NCI-H128 (cell line): ENCODE data around the gene PLXDC1.

Source experiments
- DNase-seq: peaks from one replicate; lab custom pipeline; 2025; ENCODE audit not compliant: unreplicated experiment; lab: John Stamatoyannopoulos, UW

The PLXDC1 gene

DNA sequence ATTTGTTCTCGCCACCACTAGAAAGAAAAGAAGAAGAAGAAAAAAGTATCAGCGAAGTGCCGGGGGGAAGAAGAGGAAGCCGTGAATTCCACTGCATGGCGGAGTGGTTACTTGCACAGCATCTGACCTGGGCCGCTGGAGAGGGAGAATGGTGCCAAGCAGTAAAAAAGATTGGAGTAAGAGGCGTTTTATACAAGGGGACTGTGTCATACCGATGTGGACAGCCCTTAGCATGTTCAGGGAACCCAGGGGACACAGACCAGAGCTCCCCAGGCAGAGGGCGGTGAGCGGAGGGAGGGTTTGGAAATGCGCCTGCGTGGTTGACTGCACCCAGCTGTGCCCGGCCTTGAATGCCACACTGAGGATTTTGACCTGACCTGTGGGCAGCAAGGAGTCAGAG is 52.8 kb downstream of the PLXDC1 start:
- DNase-seq = no peak

DNA sequence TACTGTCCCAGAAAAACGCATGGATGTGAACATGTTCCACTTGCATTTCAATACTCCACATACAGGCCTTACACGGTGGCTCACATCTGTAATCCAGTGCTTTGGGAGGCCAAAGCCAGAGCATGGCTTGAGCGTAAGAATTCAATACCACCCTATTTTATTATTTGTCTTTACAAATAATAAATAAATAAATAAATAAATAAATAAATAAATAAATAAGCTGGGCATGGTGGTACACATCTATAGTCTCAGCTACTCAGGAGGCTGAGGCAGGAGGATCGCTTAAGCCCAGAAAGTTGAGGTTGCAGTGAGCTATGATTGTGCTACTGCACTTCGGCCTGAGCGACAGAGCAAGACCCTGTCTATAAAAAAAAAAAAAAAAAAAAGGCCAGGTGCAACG is 53.9 kb downstream of the PLXDC1 start:
- no peak for DNase-seq

DNA sequence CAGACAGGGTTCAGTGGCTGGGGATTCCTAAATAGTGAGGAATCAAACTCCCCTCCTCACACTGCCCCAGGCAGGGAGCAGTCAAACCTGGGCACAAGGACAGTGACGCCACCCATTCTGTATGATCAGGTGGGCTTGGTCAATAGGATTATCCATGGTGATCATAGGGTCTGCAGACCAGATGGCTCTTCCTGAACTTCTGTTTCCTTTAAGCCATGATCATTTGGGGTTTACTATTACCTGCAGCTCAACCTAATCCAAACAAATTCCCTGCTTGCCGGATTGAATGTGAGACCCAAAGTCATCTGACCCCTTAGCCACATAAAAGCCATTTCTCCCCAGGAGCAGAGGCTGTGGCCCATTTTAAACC is 54.3 kb downstream of the PLXDC1 start:
- no peak for DNase-seq

DNA sequence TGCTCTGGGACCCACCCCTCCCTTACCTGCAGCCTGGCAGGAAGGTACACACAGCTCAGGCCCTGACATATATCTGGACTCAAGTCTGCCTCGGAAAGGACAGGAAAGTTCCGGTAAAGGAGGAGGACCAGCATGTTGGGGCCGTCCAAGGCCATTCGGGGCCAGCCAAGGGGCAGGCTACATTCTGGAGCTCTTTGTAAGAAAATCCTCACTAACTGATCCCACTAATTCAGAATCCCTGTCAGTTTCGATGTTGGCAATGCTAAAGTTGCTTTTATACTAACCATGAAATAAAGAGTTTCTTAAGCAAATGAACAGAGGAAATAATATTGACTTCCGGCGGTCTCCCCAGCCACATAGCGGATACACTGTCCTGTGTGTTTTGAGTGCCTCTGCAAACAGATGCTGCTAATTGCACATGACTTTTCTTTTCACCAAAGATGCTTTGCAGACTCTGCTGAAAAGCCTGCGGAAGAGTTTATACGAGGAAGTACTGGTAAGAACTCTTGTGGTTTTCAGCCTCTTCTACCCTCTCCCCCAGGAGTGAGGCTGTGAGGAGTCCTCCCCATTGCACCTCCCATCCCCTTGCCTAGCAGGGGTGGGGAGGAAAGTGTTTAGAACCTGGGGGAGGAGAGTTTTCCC is 54.8 kb downstream of the PLXDC1 start:
- no peak for DNase-seq

DNA sequence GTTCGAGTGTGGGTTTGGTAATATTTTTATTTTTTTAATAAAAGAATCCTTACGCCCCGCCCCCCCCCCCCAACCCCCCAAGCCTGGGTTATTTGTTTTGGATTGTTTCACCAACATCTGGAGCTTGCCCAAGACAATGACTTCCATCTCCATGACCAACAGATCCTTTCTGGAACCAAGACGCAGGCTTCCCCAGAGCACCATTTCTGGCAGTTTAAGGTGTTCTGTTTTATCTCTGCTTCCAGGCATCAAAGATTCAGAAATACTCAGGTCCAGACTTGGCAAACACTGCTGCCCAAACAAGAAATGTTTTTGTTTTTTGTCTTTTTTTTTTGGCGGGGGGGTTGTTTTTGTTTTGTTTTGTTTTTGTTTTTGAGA is 56.1 kb downstream of the PLXDC1 start:
- DNase-seq = no peak

DNA sequence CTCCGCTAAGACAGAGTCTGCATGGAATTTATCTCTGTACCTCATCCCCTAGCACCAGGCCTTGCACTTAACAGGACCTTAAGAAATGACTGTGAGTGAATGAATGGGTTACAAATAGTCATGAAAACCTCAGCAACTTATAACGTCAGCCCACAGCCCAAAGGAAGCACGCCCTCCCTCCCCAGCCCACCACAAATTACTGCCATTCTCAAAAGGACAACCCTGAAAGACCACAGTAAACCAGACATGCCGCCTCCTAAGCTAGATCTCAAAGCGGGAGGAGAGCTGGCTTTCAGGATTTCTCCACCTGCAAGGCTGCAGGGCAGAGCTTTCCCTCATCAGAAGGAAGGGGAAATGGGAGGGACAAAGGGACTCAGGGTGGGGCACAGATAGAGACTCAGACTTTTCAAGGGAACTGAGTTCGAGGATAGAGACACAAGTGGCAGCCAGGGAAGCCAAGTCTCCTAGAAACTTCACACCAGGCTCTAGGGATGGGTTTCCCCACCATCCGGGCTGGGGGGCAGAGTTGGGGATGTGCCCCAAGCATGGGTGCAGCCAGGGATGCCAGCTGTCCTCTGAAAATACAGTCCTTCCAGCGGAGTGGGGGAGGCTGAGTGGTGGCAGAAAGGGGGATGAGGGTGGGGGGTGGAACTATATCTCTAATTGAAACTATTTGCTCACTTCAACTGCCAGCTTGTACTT is 56.7 kb downstream of the PLXDC1 start:
- DNase-seq = no peak

DNA sequence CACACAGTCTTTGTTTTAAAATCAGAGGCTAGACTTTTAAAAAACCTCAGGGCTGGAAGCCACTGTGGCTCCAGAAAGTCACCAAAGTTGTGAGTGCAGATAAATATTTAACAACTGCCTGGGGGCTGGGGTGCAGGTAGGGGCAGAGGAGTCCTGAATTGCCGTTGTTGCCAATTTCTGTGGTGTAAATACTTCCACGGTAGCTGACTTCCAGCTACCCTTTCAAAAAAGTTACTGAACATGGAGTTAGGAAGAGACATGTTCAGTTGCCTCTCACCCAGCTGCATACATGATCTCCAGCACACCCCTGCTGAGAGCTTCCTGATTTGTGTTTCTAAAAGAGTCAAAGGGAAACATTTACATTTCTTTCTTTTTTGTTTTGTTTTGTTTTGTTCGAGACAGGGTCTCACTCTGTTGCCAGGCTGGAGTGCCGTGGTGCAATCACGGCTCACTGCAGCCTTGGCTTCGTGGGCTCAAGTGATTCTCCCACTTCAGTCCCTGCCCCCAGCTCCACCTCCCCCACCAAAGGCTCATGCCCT is 58.7 kb downstream of the PLXDC1 start:
- no peak for DNase-seq

DNA sequence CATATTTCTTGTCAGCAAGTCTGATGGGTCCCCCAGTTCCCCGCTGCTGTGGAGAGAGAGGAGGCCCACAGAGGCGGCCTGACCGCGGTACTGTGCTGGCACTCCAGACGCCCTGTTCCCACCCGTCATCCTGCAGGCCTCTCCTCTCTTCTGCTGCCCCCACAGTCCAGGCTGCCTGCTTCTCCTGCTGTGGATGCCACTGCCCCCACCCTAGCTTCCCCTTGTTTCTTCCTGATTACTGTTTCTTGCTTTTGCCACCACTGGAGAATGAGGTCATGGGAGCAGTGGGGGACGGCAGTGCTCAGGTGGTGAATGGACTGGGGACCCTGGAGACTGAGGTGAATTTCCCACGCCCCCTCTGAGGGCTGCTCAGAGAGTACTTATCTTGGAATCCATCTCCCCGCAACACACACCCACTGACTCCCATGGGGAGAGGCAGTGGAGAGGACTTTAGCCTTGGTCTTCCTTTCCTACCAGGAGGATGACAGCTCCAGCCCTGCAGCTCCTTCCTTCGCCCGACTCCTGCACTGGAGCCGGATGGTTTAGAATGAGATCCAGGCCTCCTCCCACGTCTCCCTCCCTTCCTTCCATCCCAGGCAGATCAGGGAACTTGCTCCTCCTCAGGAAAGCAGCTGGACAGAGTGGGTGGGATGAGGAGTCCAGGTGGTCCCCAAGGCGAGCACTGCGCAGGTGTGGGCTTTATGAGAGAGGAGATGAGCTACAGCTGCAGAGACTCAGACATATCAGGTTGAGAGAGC is 60.4 kb downstream of the PLXDC1 start:
- no peak for DNase-seq

DNA sequence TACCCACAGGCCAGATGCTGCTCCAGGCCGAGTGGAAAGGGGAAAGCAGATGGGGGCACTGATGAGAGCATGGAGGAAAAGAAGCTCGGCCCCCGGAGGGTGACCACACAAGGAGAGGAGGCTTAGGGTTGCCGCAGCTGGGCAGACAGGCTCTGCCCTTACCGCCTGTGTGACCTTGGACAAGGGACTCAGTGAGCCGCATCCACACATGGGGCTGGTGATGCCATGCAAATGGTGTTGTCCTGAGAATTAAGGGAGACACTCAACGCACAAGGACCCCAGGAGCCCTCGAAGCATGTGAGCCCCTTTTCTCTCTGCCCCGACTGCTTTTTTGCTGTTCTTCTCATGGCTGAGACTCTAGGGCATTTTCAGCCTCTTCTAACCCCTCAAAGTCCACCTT is 61.0 kb downstream of the PLXDC1 start:
- no peak for DNase-seq

DNA sequence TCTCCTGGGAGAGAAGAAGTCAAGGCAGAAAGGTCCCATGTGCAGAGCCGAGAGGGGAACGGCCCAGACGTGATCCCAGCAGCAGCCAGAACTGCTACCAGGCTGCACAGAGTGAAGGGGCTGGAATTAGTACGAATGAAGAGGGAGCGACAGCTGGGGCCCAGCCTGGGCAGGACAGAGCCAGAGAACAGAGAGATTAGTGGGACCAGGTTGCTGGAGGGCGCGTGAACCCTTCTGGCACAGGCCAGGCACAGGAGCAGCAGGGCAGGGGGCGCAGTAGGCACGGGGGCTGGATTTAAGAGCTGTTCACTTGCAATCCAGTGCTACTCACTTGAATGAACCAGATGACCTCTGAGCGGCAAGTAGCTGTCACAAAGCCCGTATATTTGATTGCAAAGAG is 66.9 kb downstream of the PLXDC1 start:
- DNase-seq = no peak

DNA sequence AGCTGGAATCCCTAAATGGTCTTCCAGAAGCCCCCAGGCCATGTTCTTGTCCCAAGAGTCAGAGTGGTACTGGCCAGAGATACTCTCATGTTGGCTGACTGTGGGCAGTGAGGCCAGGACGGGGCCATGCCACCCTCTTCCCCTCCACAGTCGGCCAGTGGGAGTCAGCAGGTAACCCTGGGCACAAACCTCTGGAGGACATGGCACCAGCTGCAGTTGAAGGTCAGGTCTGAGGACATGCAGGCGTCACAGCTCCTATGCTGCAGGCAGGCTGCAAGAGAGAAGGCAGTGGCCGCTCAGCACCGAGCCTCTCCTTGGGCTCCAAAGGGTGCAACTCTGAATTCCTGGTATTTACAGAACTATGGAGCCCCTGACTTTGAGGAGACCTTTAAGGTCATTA is 68.2 kb downstream of the PLXDC1 start:
- DNase-seq = no peak

DNA sequence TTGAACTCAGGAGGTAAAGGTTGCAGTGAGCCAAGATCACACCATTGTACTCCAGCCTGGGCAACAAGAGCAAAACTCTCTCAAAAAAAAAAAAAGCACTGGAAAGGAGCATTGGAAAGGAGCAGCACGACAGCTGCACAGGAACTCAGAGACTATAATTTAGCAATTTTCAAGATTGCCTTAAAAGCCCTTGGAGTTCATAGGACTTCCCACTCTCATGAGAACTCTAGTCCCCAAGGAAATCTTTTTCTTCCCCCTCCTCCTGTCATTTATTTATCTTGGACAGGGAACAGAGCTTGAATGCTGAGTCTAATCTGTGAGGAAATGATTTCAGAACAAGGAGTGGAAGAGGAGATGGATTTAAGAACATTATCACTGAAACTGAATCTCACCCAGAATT is 69.0 kb downstream of the PLXDC1 start:
- DNase-seq = no peak

DNA sequence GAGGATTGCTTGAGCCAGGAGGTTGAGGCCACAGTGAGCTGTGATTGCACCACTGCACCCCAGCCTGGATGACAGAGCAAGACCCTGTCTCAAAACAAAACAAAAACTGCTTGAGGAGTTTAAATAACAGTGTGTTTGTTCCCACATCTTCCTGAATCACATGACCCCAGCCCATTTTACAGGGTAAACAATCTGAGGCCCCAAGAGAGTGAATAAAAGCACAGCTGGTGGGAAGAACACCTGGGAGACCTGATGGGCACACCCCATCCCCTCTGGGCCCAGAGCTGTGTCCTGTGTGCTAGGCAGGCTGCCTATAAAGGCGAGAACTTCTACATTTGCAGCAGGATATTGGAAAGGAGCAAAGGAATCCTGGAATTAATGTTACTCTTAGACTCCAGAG is 69.6 kb downstream of the PLXDC1 start:
- no peak for DNase-seq

DNA sequence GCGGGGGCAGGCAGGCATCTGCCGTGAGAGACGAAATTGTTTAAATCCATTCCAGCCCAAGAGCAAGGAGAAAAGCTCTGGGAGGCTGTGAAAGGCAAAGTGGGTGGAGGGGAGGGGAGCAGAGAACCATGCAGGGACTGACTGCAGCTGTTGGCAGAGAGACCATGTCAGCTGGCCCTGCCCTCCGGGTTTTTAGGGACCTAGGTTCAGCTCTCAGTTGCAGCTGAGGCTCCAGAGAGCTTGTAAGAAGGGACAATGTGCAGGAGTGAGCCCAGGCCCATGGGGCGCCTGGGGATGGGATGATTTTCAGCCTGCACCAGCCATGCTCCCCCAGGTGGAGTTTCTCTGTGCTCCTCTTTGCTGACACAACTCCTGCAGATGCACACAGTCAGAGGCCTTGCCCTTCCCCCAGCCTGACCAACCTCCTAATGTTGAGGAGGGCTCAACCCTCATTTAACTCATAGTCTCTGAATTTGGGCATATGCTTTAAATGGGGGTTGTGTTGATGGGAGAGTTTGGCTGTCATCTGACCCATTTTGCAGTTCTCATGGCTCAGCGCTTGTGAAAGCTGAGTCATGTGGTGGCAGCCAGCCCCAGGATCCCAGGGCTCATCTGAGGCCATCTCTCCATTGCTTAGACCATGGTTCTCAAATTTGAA is 70.9 kb downstream of the PLXDC1 start:
- DNase-seq = no peak

DNA sequence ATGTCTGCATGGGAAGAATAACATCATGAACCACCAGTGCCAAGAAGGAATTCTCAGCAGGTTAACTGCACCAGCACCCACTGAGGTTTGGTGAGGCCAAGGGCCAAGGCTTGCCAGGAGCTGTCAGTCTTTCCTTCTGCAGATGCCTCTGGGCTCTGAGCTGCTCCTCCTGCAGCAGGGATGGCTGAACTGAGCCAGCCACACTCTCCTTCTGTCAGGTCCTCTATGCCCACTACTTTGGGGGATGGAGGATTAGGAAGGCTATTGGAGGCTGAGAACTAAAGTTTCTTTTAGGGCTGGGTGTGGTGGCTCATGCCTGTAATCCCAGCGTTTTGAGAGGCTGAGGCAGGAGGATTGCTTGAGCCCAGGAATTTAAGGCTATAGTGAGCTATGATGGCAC is 71.6 kb downstream of the PLXDC1 start:
- DNase-seq = no peak

DNA sequence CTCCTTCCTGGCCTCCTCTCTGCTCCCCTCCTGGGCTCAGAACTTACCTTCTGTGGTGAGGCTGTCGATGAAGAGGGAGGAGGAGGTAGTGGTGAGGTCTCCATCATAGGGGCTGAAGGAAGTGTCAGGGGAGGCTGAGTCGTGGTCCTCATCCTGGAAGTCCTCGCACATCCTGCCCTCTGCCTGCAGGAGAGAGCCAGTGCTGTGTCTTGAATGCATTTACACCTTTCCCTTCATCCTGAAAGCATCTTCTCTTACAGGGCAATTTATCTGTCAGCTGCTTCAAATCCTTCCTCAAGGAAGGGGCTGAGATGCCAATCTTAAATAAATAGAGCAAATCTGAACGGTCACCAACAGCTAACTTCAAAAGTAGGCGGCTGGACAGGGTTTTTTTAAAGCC is 73.6 kb downstream of the PLXDC1 start:
- DNase-seq = no peak

DNA sequence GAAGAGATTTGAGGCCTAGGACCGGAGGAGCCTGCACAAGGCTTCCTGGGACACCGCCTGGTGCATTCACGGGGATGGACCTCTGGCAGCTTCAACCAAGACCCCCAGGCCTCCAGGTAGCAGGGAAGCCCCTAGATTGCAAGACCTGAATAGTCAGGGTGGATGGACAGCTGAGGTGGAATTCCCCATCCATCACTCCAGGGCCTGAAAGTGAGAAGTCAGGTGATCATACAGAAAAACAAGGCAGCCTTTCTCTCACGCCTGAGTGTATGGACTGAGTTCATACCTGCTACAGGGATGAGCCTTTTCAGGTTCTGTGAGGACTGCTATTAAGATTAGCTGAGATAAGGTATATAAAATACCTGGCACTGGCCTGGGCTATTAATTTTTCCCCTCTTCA is 74.2 kb downstream of the PLXDC1 start:
- no peak for DNase-seq

DNA sequence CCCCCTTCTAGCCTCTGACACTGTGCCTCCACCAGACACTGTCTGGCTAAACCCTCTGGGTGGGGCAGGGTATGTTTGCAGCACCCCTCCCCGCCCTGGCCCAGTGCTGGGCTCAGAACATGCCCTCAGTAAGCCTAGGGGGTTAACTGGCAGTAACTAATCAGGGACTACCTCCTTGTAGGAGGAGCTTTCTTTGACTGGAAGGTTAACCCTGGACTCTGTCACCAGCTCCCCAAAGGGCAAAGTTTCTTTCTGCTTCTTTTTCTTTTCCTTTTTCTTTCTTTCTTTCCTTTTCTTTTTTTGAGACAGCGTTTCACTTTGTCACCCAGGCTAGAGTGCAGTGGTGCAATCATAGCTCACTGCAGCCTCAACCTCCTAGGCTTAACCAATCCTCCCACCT is 76.8 kb downstream of the PLXDC1 start:
- DNase-seq = no peak

DNA sequence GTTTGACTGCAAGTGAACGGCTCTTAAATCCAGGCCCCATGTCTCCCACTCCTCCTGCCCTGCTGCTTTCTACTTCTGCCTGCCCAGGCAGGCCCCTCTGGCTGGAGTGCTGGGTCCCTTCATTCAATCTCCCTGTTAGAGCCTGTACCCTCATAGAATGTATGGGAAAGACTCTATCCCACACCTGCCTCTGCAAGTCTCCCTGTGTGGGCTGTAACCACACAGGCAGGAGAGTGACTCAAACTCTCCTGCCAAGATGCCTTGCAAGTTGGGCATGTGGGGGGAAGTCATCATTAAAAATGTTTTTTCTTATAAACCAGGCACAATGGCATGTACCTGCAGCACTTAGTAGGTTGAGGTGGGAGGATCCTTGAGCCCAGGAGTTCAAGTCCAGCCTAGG is 77.5 kb downstream of the PLXDC1 start:
- DNase-seq = no peak

DNA sequence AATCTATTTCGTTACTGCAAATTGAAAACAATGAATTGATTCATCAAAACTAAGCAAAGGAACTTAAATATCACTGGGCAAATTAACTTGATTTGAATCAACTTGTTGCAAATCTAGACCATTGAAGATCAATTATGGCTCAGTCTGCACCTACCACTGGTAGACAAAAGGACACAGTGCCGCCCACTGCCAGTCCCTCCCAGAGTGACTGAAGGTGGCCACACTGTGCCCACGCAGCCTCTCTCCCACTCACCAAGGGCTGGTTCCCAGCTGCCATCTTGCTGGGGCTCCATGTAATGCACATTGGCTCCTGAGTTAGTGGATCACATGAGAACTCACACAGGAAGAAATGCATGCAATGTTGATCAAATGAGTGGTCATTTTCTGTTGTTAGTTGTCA is 78.1 kb downstream of the PLXDC1 start:
- DNase-seq = no peak

DNA sequence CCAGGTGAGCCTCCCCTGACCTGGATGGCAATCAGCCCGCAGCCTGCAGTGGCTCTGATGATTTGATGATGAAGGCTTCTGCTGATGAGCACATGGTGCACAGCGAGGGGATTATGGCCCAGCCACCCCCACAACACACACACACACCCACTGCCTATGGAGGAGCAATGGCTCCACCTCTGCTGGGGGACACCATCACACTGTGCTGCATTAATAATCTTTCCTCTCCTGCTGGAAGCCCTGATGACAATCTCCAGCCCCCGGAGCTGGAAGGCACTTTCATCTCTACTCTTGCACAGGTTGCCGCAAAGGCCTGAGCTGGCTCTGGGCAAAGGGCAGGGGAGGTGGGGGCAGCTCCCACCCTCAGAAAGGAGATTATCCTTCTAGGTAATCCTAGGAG is 79.9 kb downstream of the PLXDC1 start:
- DNase-seq = no peak
